ENCODE results near the gene CT45A10.
A peak's percentile ranks its signal among the peaks of the same experiment; 100 is the strongest.
"Not testable (repeated sequence)": the region's sequence is repeated elsewhere in the genome, so short reads cannot be mapped to it uniquely, and the experiment has no call there.

The CT45A10 gene

GRCh38 chrX:135893294-135893817 is at the start of gene CT45A10, which contains the start of gene SAGE1:
CT45A10 (minus strand) TSS chrX:135893444; CDS start chrX:135885344, 8,100 bp downstream.
SAGE1 (plus strand) TSS chrX:135893716; CDS start chrX:135896243, 2,527 bp downstream.
- no peak for DNase-seq (ENCODE audit: extremely low read depth in 1 of 2, low read depth in 1 of 2)

GRCh38 chrX:135931644-135932487 is 38.6 kb upstream of the CT45A10 start:
- peak in 1 of 2 donors; percentile 9 for DNase-seq (ENCODE audit: extremely low read depth in 1 of 2, low read depth in 1 of 2)

GRCh38 chrX:135927897-135928296 is 34.7 kb upstream of the CT45A10 start:
- no peak for DNase-seq (ENCODE audit: extremely low read depth in 1 of 2, low read depth in 1 of 2)

- no peak for DNase-seq (ENCODE audit: extremely low read depth in 1 of 2, low read depth in 1 of 2)
Measured at GRCh38 chrX:135923353-135923752, 30.1 kb upstream of the CT45A10 start.

- not testable (repeated sequence) for DNase-seq (ENCODE audit: extremely low read depth in 1 of 2, low read depth in 1 of 2)
Measured at GRCh38 chrX:135920516-135920915, 27.3 kb upstream of the CT45A10 start.

GRCh38 chrX:135914404-135914803 is 21.2 kb upstream of the CT45A10 start:
- no peak for DNase-seq (ENCODE audit: extremely low read depth in 1 of 2, low read depth in 1 of 2)

- DNase-seq (ENCODE audit: extremely low read depth in 1 of 2, low read depth in 1 of 2) = no peak
Measured at GRCh38 chrX:135910251-135910650, 17.0 kb upstream of the CT45A10 start.

- DNase-seq (ENCODE audit: extremely low read depth in 1 of 2, low read depth in 1 of 2) = no peak
Measured at GRCh38 chrX:135892781-135893180, 463 bp downstream of the CT45A10 start.

GRCh38 chrX:135890087-135890585 is 3.1 kb downstream of the CT45A10 start:
- DNase-seq (ENCODE audit: extremely low read depth in 1 of 2, low read depth in 1 of 2) = no peak

GRCh38 chrX:135888976-135889375 is 4.3 kb downstream of the CT45A10 start:
- DNase-seq (ENCODE audit: extremely low read depth in 1 of 2, low read depth in 1 of 2) = not testable (repeated sequence)

- not testable (repeated sequence) for DNase-seq (ENCODE audit: extremely low read depth in 1 of 2, low read depth in 1 of 2)
Measured at GRCh38 chrX:135888230-135888629, 5.0 kb downstream of the CT45A10 start.

- DNase-seq (ENCODE audit: extremely low read depth in 1 of 2, low read depth in 1 of 2) = not testable (repeated sequence)
Measured at GRCh38 chrX:135882741-135883140, 10.5 kb downstream of the CT45A10 start.

GRCh38 chrX:135871712-135872111 is 21.5 kb downstream of the CT45A10 start, which contains the start of gene CT45A9:
CT45A9 (minus strand) TSS chrX:135871812; CDS start chrX:135868061, 3,751 bp downstream.
- DNase-seq (ENCODE audit: extremely low read depth in 1 of 2, low read depth in 1 of 2) = not testable (repeated sequence)

- not testable (repeated sequence) for DNase-seq (ENCODE audit: extremely low read depth in 1 of 2, low read depth in 1 of 2)
Measured at GRCh38 chrX:135854438-135854837, 38.8 kb downstream of the CT45A10 start, which contains the start of gene CT45A8. CT45A8 (minus strand) TSS chrX:135854538; CDS start chrX:135850783, 3,755 bp downstream.

GRCh38 chrX:135837180-135837579 is 56.1 kb downstream of the CT45A10 start, which contains the start of gene CT45A7:
CT45A7 (minus strand) TSS chrX:135837280; CDS start chrX:135833533, 3,747 bp downstream.
- not testable (repeated sequence) for DNase-seq (ENCODE audit: extremely low read depth in 1 of 2, low read depth in 1 of 2)
